Gastrocnemius medialis (tissue), 4 donors: Measurements from ENCODE around the gene MRPL18.

ENCODE experiments used
- POLR2A ChIP-seq, 2 donors: fragments of 450-650 bp; IDR thresholded peaks; one replicate each; pipeline ENCODE4 v1.6.1; 2017; ENCODE audit warnings: antibody characterized with exemption in 2 of 2, mild to moderate bottlenecking in 2 of 2, moderate library complexity in 2 of 2
- TF ChIP-seq, protein P1 (sequence below), 5 experiments: fragments of 450-650 bp in 3 of 5; fragments of 200-600 bp in 2 of 5; sonication (generic) in 2 of 5; IDR thresholded peaks in 4 of 5; conservative IDR thresholded peaks in 1 of 5; 1 replicate in 4 of 5; 2 replicates in 1 of 5; pipeline ENCODE4 v1.5.1; 2016 to 2019; ENCODE audit warnings: antibody characterized with exemption in 5 of 5, mild to moderate bottlenecking in 3 of 5, moderate library complexity in 3 of 5

DNA sequence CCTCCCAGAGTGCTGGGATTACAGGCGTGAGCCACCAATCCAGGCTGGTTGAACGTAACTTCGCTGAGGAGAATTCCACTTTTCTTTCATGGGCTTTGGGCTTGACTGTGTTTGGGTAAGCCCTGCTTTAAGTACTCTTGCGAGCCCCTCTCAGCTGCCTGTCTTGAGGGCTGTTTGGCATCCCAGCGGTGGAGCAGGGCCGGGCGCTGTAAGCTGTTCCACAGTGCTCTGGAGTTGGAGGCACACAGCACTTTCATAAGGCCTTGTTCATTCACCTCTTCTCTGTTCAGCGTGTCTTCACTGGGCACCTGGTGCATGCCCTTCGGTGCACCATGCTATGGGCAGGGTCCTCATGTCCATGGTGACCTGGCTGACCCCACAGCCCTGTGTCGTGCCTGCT is 31.5 kb downstream of the MRPL18 start:
- TF ChIP-seq, protein P1, sequence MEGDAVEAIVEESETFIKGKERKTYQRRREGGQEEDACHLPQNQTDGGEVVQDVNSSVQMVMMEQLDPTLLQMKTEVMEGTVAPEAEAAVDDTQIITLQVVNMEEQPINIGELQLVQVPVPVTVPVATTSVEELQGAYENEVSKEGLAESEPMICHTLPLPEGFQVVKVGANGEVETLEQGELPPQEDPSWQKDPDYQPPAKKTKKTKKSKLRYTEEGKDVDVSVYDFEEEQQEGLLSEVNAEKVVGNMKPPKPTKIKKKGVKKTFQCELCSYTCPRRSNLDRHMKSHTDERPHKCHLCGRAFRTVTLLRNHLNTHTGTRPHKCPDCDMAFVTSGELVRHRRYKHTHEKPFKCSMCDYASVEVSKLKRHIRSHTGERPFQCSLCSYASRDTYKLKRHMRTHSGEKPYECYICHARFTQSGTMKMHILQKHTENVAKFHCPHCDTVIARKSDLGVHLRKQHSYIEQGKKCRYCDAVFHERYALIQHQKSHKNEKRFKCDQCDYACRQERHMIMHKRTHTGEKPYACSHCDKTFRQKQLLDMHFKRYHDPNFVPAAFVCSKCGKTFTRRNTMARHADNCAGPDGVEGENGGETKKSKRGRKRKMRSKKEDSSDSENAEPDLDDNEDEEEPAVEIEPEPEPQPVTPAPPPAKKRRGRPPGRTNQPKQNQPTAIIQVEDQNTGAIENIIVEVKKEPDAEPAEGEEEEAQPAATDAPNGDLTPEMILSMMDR (IDR thresholded peaks at IDR 0.05 in 4 of 5, conservative IDR thresholded peaks at IDR 0.05 in 1 of 5) = no peak
- no peak for TF ChIP-seq POLR2A (IDR thresholded peaks at IDR 0.05)
